Esophagus muscularis mucosa (tissue), 3 donors: ENCODE results near the gene PLCG1.

Experiments used
- POLR2AphosphoS5 ChIP-seq, 2 donors: sonication (generic); formaldehyde crosslinking; IDR thresholded peaks; one replicate each; pipeline ENCODE4 v1.6.1; 2017; ENCODE audit warnings: antibody characterized with exemption in 2 of 2
- TF ChIP-seq, protein P1 (sequence below), 3 experiments: fragments of 200-600 bp in 2 of 3; fragments of 450-650 bp in 1 of 3; sonication (generic) in 2 of 3; IDR thresholded peaks; one replicate each; pipeline ENCODE4 v1.5.1; 2017 to 2019; ENCODE audit warnings: antibody characterized with exemption in 3 of 3, mild to moderate bottlenecking in 2 of 3, moderate library complexity in 1 of 3

GRCh38 chr20:41179961-41180360 is 42.6 kb downstream of the PLCG1 start:
- TF ChIP-seq, protein P1, sequence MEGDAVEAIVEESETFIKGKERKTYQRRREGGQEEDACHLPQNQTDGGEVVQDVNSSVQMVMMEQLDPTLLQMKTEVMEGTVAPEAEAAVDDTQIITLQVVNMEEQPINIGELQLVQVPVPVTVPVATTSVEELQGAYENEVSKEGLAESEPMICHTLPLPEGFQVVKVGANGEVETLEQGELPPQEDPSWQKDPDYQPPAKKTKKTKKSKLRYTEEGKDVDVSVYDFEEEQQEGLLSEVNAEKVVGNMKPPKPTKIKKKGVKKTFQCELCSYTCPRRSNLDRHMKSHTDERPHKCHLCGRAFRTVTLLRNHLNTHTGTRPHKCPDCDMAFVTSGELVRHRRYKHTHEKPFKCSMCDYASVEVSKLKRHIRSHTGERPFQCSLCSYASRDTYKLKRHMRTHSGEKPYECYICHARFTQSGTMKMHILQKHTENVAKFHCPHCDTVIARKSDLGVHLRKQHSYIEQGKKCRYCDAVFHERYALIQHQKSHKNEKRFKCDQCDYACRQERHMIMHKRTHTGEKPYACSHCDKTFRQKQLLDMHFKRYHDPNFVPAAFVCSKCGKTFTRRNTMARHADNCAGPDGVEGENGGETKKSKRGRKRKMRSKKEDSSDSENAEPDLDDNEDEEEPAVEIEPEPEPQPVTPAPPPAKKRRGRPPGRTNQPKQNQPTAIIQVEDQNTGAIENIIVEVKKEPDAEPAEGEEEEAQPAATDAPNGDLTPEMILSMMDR (IDR thresholded peaks at IDR 0.05) = no peak
- no peak for TF ChIP-seq POLR2AphosphoS5 (IDR thresholded peaks at IDR 0.05)
